ENCODE data around the gene ROS1.

The ROS1 gene

GRCh38 chr6:117309069-117309468 is 116.7 kb downstream of the ROS1 start:
- no peak for DNase-seq (ENCODE audit: low spot score)

DNA sequence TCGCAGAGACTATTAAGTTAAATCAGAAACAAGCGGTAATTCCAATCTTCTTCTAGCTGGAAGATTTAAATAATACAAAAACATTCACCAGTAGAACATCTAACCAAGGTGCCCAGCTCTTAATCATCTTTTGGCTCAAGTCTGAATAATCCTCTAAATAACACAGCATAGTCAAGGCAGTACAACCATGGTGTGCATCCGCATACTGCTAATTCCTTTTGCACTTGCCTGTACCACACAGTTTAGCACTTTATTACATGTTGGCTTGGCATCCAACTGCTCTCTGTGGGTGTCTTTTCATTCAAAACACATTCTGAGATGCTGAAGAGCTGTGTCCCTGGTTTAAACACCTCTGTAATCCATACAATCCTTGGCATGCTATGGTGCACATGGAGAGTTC is 118.1 kb downstream of the ROS1 start:
- no peak for DNase-seq (ENCODE audit: low spot score)

GRCh38 chr6:117306227-117306790 is 119.4 kb downstream of the ROS1 start:
- DNase-seq (ENCODE audit: low spot score), result no peak

GRCh38 chr6:117304446-117304845 is 121.3 kb downstream of the ROS1 start:
- DNase-seq (ENCODE audit: low spot score), result no peak

GRCh38 chr6:117303323-117303722 is 122.4 kb downstream of the ROS1 start:
- no peak for DNase-seq (ENCODE audit: low spot score)

- no peak for DNase-seq (ENCODE audit: low spot score)
Observed at GRCh38 chr6:117298941-117299340, 126.8 kb downstream of the ROS1 start.

DNA sequence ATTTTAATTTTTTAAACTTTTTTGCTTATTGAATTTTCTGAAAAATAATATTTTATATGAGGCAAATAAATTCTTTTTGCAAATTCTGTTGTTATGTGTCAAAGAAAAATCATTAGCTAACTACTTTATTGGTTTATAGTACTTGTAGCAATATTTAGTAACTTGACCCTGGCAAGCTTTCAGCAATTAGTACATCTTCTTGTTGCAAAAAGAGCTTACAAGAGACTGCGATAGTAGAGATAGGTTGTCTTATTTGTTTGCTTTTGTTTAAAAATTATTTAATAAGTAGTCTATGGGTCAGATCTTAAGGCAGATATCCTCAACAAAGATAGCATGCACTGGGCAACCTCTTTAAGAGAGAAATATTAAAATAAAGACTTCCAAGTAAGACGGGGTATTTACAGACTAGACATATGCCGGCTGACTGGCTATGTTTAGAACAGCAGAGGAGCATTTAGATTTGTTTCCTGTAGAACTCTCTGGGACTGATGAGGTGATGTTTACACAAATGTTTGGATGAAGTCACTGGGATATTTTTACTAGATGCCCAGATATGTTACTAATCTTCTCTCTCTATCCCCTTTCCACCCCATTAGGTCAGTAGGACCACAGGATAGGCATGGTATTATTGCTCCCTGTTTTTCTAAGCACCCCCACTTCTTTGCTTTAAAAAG is 135.4 kb downstream of the ROS1 start:
- no peak for DNase-seq (ENCODE audit: low spot score)

GRCh38 chr6:117288083-117288715 is 137.5 kb downstream of the ROS1 start:
- no peak for DNase-seq (ENCODE audit: low spot score)

- no peak for DNase-seq (ENCODE audit: low spot score)
Observed at GRCh38 chr6:117280922-117281321, 144.8 kb downstream of the ROS1 start.

DNA sequence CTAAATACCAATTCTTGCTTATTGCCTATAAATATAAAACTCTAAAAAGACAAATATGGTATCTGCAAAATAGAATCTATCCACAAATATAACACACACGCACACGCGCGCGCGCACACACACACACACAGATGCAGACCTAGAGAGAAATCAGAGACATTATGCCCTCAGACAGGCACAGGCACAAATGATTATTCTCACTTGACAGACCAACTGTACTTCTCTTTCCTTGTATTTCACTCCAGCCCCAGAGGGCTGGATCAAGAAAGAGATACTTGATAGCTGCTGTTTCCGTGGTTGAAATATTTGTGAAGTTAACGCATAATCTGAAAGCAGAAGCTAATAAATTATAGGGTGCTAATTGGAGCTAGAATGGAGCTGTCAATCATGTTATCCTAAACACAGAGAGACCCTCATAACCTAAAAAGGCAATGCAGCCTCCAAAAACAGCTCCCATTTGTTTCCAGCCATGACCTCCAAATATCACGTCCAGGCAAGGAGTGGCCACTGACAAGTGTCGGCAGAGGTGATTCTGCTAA is 148.9 kb downstream of the ROS1 start:
- no peak for DNase-seq (ENCODE audit: low spot score)

- DNase-seq (ENCODE audit: low spot score), result no peak
Observed at GRCh38 chr6:117275711-117276110, 150.0 kb downstream of the ROS1 start.

DNA sequence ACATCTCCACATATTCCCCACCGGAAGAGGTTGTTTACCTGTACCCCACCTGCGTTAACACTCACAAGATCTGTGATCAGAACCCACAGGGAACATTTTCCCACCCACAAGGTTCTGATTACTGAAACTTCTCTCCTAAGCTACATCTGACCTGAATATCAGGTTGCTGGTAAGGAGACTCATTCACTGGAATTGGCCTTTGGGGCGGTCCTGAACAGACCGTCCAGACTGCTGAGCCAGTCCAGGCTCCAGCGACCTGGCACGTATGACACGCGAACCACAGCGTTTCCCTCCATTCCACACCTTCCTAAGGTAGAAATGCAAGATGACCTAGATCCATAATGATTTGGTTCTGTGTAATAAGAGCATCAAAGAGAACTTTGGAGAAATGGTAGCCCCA is 150.5 kb downstream of the ROS1 start:
- DNase-seq (ENCODE audit: low spot score), result no peak

- DNase-seq (ENCODE audit: low spot score), result no peak
Observed at GRCh38 chr6:117272891-117273290, 152.9 kb downstream of the ROS1 start.

DNA sequence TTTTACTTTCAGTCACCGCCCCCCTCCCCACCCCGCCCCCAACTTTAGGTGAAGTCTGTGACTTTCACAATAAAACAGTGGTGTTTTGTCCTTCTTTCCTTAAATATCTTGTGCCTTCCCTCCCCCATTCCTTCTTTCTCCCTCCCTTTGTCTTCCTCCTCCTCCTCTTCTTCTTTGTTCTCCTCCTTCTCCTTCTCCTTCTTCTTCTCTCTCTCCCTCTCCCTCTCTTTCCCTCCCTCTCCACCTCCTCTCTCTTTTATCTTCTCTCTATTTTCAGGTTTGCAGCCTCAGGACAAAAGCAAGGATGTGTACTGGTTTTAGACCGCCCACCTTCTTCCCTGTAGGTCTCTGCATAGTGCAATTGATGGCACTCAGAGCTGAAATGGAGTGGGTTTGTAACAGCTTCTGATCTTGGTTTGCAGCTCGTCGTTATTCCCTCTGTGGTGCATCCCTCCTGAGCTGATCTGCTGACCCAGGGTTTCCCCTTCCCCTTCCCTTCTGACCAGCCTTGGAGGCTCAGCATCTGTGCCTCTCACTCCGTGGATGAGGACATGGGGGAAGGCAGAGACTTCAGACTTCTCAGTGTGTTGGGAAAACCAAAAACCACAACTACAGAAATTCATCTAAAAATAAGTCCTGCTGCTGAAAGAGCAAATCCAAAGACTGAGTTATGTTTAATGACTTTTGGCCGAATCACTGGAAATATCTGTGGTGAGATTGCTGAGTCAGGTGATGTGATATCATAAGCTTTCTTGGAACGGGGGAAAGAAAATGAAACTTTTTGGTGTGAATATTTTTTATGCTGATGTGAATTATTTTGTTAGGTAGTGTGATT is 153.5 kb downstream of the ROS1 start:
- DNase-seq (ENCODE audit: low spot score), result no peak

DNA sequence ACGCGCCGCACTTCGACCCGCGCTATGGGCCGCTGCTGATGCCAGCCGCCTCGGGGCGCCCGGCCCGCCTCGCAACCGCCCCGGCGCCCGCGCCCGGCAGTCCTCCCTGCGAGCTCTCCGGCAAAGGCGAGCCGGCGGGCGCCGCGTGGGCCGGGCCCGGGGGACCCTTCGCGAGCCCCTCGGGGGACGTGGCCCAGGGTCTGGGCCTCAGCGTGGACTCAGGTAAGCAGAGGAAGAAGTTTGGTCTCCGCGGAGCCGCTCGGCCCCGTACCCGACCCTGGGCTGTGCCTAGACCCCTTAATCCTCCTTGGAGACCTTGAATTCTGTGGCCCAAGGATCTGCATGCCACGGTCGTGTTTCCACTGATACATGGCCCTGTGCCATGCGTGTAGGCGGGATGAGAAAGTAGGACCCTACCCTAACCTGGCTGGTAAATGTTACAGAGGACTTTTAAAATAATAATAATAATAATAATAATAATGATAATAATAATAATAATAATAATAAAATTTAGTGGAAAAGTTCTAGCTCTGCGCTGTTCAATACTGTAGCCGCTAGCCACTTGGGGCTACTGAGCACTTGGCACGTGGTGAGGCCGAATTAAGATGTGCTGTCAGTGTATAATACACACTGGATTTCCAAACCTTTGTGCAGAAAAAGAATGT is 154.8 kb downstream of the ROS1 start:
- no peak for DNase-seq (ENCODE audit: low spot score)

DNA sequence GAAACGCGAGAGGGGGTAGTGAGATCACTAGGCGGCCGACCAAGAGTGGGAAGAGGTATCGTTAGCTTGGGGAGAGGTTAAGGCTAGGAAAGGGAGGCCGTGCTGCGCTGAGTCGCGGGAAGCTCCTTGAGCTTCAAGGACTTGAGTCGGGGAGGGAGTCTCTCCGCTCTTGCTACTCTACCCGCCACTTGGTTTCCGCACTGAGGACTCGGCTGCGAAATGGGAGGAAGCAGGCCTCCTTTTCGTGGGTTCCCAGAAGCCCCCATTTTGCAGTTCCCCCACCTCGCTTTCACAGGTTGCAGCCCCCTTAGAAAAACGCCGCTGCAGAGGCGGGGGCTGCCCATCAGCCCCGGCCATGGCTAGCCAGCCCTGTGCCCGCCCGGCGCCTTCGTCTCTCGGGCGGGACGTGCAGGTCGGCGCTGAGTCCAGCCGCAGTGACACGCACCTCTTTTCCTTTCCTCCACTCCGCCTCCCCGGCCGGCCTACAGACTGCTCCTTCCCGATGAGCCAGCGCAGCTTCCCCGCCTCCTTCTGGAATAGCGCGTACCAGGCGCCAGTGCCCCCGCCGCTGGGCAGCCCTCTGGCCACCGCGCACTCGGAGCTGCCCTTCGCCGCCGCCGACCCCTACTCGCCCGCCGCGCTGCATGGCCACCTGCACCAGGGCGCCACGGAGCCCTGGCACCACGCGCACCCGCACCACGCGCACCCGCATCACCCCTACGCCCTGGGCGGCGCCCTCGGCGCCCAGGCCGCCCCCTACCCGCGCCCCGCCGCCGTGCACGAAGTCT is 155.5 kb downstream of the ROS1 start:
- no peak for DNase-seq (ENCODE audit: low spot score)

DNA sequence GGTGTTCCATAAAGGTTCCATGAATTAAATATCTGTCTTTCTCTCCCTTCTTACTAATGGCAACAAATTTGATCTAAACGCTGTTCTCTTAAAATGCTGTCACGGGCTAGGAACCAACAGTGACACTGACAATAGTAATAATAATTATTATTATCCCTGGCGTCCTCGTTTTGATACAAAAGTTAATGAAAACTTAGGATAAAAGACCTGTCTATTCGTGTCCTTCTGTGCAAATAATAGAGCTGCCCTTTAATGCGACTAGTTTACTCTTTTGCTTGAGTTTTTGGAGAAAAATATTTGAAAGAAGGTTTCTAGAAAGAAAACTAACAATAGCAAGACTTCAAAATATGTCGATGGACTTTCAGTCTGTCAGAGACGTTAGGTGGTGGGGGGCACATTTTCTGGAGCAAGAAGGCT is 156.1 kb downstream of the ROS1 start:
- no peak for DNase-seq (ENCODE audit: low spot score)

GRCh38 chr6:117268924-117269323 is 156.8 kb downstream of the ROS1 start:
- no peak for DNase-seq (ENCODE audit: low spot score)

- DNase-seq (ENCODE audit: low spot score), result no peak
Observed at GRCh38 chr6:117267766-117268534, 157.8 kb downstream of the ROS1 start.

DNA sequence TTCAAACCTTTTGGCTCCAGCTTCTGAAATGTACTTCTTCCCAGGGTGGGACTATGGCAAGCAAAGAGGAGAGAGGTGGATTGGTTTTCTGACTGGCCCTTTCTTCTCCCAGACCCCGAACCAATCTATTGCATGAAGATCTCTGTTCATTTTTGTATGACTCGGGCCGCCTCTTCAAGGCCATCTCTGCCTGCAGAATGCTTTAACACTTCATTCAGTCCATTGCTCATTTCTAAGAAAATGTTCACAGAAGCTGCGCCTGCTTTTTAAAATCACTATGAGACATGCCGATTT is 158.7 kb downstream of the ROS1 start:
- no peak for DNase-seq (ENCODE audit: low spot score)

Data from pons (tissue), 1 donor.